HG02759 (cell line): Measurements from ENCODE around the gene HGF.
A peak's percentile ranks its signal among the peaks of the same experiment; 100 is the strongest.

Experiments used
- ATAC-seq: cut with Tn5 transposase; IDR thresholded peaks from one replicate; pipeline ENCODE4 v1.9.1; 2021; ENCODE audit warnings: mild to moderate bottlenecking, moderate library complexity; ENCODE audit not compliant: unreplicated experiment

Gene HGF

GRCh38 chr7:81687062-81687461 is 82.8 kb downstream of the HGF start:
- ATAC-seq = no peak

GRCh38 chr7:81685270-81685868 is 84.5 kb downstream of the HGF start:
- ATAC-seq = no peak

GRCh38 chr7:81684514-81685269 is 85.2 kb downstream of the HGF start:
- peak; percentile 89 for ATAC-seq

GRCh38 chr7:81684033-81684432 is 85.8 kb downstream of the HGF start:
- ATAC-seq = no peak

- no peak for ATAC-seq
Measured at GRCh38 chr7:81682873-81683272, 87.0 kb downstream of the HGF start.

- ATAC-seq = no peak
Measured at GRCh38 chr7:81680120-81680519, 89.7 kb downstream of the HGF start.

GRCh38 chr7:81676813-81677212 is 93.0 kb downstream of the HGF start:
- no peak for ATAC-seq

- ATAC-seq = no peak
Measured at GRCh38 chr7:81676105-81676811, 93.6 kb downstream of the HGF start.

GRCh38 chr7:81674431-81674830 is 95.4 kb downstream of the HGF start:
- ATAC-seq = no peak

- ATAC-seq = no peak
Measured at GRCh38 chr7:81672872-81673271, 97.0 kb downstream of the HGF start.

GRCh38 chr7:81669476-81670105 is 100.3 kb downstream of the HGF start:
- no peak for ATAC-seq

GRCh38 chr7:81666209-81666608 is 103.6 kb downstream of the HGF start:
- ATAC-seq = no peak

GRCh38 chr7:81665236-81665635 is 104.6 kb downstream of the HGF start:
- ATAC-seq = no peak

- no peak for ATAC-seq
Measured at GRCh38 chr7:81664304-81664703, 105.5 kb downstream of the HGF start.

- ATAC-seq = no peak
Measured at GRCh38 chr7:81662531-81662930, 107.3 kb downstream of the HGF start.

GRCh38 chr7:81659697-81660395 is 110.0 kb downstream of the HGF start:
- no peak for ATAC-seq

GRCh38 chr7:81657551-81657950 is 112.3 kb downstream of the HGF start:
- ATAC-seq = no peak

- ATAC-seq = no peak
Measured at GRCh38 chr7:81655271-81655670, 114.6 kb downstream of the HGF start.

- ATAC-seq = no peak
Measured at GRCh38 chr7:81652225-81652624, 117.6 kb downstream of the HGF start.
